ENCODE measurements around the gene PSMD6. TPM values are rescaled to one million over a fixed set of nuclear protein-coding genes. Genes with fewer than 3 reads are reported as not detected.

Gene PSMD6
- total RNA-seq, 4 donors from 2014 or later: 54.6 to 82.3 (median 68.0) TPM

GRCh38 chr3:64038253-64038767 lies 15.0 kb upstream of the PSMD6 start:
- Histone ChIP-seq H3K27ac (no peak overlapping the region), H3K9me3 (peaks cover 6% of the 10 kb centered on the region), H3K4me1 (no peaks in the 10 kb centered on the region), H3K27me3 (no peaks in the 10 kb centered on the region), H3K4me3 (no peak overlapping the region), H3K36me3 (no peaks in the 10 kb centered on the region)
- no peak for DNase-seq (ENCODE audit: low spot score in 2 of 2)
- 57% methylated on average over 4 of the region's 4 CpGs for WGBS
- TF ChIP-seq POLR2A (IDR thresholded peaks at IDR 0.05) (no peak), CTCF (IDR thresholded peaks at IDR 0.05) (no peak), EP300 (IDR thresholded peaks at IDR 0.05) (no peak), POLR2AphosphoS5 (IDR thresholded peaks at IDR 0.05) (no peak)

GRCh38 chr3:64037084-64037483 lies 13.8 kb upstream of the PSMD6 start:
- H3K36me3 ChIP-seq: no peaks in the 10 kb centered on the region
- no peak for TF ChIP-seq POLR2A (IDR thresholded peaks at IDR 0.05)
- no peak for TF ChIP-seq CTCF (IDR thresholded peaks at IDR 0.05)
- no peak for TF ChIP-seq POLR2AphosphoS5 (IDR thresholded peaks at IDR 0.05)
- no peak for TF ChIP-seq EP300 (IDR thresholded peaks at IDR 0.05)
- no peak overlapping the region for H3K4me3 ChIP-seq
- H3K27ac ChIP-seq: no peak overlapping the region
- no peaks in the 10 kb centered on the region for H3K27me3 ChIP-seq
- peaks cover 6% of the 10 kb centered on the region for H3K9me3 ChIP-seq
- DNase-seq (ENCODE audit: low spot score in 2 of 2): no peak
- WGBS: 97% methylated on average over 7 of the region's 7 CpGs
- H3K4me1 ChIP-seq: peaks cover 3% of the 10 kb centered on the region

GRCh38 chr3:64033069-64033468 lies 9.8 kb upstream of the PSMD6 start:
- H3K4me1 ChIP-seq: peaks cover 16% of the 10 kb centered on the region
- H3K27me3 ChIP-seq: no peaks in the 10 kb centered on the region
- H3K9me3 ChIP-seq: peaks cover 6% of the 10 kb centered on the region
- no peaks in the 10 kb centered on the region for H3K36me3 ChIP-seq
- 86% methylated on average over 2 of the region's 2 CpGs for WGBS
- no peak for DNase-seq (ENCODE audit: low spot score in 2 of 2)
- TF ChIP-seq POLR2A (IDR thresholded peaks at IDR 0.05) (no peak), EP300 (IDR thresholded peaks at IDR 0.05) (no peak), POLR2AphosphoS5 (IDR thresholded peaks at IDR 0.05) (no peak), CTCF (IDR thresholded peaks at IDR 0.05) (no peak)
- H3K4me3 ChIP-seq: no peak overlapping the region
- no peak overlapping the region for H3K27ac ChIP-seq

- WGBS: 41% methylated on average over 13 of the region's 13 CpGs
- Histone ChIP-seq H3K27ac (no peak overlapping the region), H3K36me3 (no peaks in the 10 kb centered on the region), H3K4me1 (peaks cover 16% of the 10 kb centered on the region), H3K9me3 (peaks cover 6% of the 10 kb centered on the region), H3K4me3 (no peak overlapping the region), H3K27me3 (peaks cover 4% of the 10 kb centered on the region)
- DNase-seq (ENCODE audit: low spot score in 2 of 2): no peak
- TF ChIP-seq CTCF (IDR thresholded peaks at IDR 0.05) (no peak), POLR2AphosphoS5 (IDR thresholded peaks at IDR 0.05) (no peak), POLR2A (IDR thresholded peaks at IDR 0.05) (no peak), EP300 (IDR thresholded peaks at IDR 0.05) (no peak)
Measured at GRCh38 chr3:64031540-64032508, 8.5 kb upstream of the PSMD6 start.

- Histone ChIP-seq H3K4me1 (peaks cover 16% of the 10 kb centered on the region), H3K27me3 (peaks cover 4% of the 10 kb centered on the region), H3K27ac (no peak overlapping the region), H3K9me3 (peaks cover 6% of the 10 kb centered on the region), H3K4me3 (peak overlapping the region; percentile 25), H3K36me3 (no peaks in the 10 kb centered on the region)
- DNase-seq (ENCODE audit: low spot score in 2 of 2): peak; percentile 73 to 83
- WGBS: 3% methylated on average over 16 of the region's 16 CpGs
- TF ChIP-seq CTCF (IDR thresholded peaks at IDR 0.05): peak; percentile 72 to 91
- TF ChIP-seq EP300 (IDR thresholded peaks at IDR 0.05): no peak
Measured at GRCh38 chr3:64030741-64031140, 7.4 kb upstream of the PSMD6 start.
